ENCODE results near the gene DLGAP3.

Gene DLGAP3

GRCh38 chr1:34928066-34928696 is 1.3 kb downstream of the DLGAP3 start:
- no peak for FAIRE-seq
- TF ChIP-seq, protein P1, sequence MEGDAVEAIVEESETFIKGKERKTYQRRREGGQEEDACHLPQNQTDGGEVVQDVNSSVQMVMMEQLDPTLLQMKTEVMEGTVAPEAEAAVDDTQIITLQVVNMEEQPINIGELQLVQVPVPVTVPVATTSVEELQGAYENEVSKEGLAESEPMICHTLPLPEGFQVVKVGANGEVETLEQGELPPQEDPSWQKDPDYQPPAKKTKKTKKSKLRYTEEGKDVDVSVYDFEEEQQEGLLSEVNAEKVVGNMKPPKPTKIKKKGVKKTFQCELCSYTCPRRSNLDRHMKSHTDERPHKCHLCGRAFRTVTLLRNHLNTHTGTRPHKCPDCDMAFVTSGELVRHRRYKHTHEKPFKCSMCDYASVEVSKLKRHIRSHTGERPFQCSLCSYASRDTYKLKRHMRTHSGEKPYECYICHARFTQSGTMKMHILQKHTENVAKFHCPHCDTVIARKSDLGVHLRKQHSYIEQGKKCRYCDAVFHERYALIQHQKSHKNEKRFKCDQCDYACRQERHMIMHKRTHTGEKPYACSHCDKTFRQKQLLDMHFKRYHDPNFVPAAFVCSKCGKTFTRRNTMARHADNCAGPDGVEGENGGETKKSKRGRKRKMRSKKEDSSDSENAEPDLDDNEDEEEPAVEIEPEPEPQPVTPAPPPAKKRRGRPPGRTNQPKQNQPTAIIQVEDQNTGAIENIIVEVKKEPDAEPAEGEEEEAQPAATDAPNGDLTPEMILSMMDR (IDR thresholded peaks at IDR 0.05; ENCODE audit: insufficient read depth, missing control alignments), result no peak
- no peak for DNase-seq (ENCODE audit: insufficient read length, low spot score)

GRCh38 chr1:34927316-34927715 is 2.1 kb downstream of the DLGAP3 start:
- TF ChIP-seq, protein P1 (IDR thresholded peaks at IDR 0.05; ENCODE audit: insufficient read depth, missing control alignments), result no peak
- FAIRE-seq (no peak), DNase-seq (ENCODE audit: insufficient read length, low spot score) (no peak)

GRCh38 chr1:34926894-34927293 is 2.6 kb downstream of the DLGAP3 start:
- DNase-seq (ENCODE audit: insufficient read length, low spot score) (no peak), FAIRE-seq (no peak)
- TF ChIP-seq, protein P1 (IDR thresholded peaks at IDR 0.05; ENCODE audit: insufficient read depth, missing control alignments), result no peak

- FAIRE-seq (no peak), DNase-seq (ENCODE audit: insufficient read length, low spot score) (no peak)
- TF ChIP-seq, protein P1 (IDR thresholded peaks at IDR 0.05; ENCODE audit: insufficient read depth, missing control alignments), result no peak
Observed at GRCh38 chr1:34926156-34926555, 3.3 kb downstream of the DLGAP3 start.

- TF ChIP-seq, protein P1 (IDR thresholded peaks at IDR 0.05; ENCODE audit: insufficient read depth, missing control alignments), result no peak
- FAIRE-seq, result no peak
- no peak for DNase-seq (ENCODE audit: insufficient read length, low spot score)
Observed at GRCh38 chr1:34925730-34926129, 3.7 kb downstream of the DLGAP3 start.

DNA sequence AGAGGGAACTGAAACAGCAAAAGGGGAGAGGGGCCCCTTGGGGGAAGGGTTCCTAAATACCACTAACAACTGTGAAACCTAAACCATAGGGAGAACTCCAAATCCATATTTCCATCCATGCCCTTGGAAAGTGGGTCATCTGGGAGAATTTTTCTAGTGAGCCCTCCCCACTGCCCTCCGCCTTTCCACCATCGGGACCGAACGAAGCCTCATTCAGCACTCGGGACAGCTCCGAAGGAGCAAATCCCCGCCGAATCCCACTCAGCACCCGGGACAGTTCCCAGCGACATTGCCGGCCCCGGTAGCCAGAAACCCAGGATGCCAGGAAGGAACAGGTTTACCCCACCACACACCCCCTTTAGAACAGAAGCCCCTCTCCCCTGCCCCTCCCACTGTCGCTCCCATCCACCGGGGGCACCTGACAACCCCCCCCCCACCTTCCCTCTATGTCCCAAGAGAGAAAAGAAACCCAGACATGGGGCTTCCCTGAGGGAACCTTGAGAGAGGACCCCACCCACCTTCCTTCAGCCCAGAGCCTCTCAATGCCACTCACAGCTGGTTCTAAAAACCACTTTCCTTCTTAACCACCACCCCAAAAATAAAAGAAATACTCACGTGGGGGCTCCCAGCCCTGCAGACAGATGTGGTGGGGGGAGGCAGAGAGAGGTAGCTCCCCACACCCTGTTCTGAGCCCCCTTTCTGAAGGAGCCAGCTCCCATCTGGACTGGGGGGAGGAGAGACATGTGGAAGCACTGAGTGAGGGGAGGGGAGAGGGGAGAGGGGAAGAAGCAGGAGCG is 4.5 kb downstream of the DLGAP3 start:
- no peak for DNase-seq (ENCODE audit: insufficient read length, low spot score)
- TF ChIP-seq, protein P1 (IDR thresholded peaks at IDR 0.05; ENCODE audit: insufficient read depth, missing control alignments), result no peak
- no peak for FAIRE-seq

GRCh38 chr1:34923490-34923889 is 6.0 kb downstream of the DLGAP3 start:
- no peak for FAIRE-seq
- DNase-seq (ENCODE audit: insufficient read length, low spot score), result no peak
- TF ChIP-seq, protein P1 (IDR thresholded peaks at IDR 0.05; ENCODE audit: insufficient read depth, missing control alignments), result no peak

All from D721Med (cell line).